GM13976 (cell line): ENCODE data around the gene RIMS4.

Experiments used
- DNase-seq: peaks from one replicate; pipeline ENCODE4 v3.0.0; 2012; ENCODE audit warnings: low spot score
- CTCF ChIP-seq: IDR thresholded peaks from 2 replicates; pipeline ENCODE4 v1.5.1; 2012; ENCODE audit warnings: borderline replicate concordance, mild to moderate bottlenecking; ENCODE audit not compliant: insufficient read depth; ENCODE audit errors: extremely low read depth, missing control alignments, control extremely low read depth
- in situ Hi-C: fragments of 300-500 bp; cut with MboI; formaldehyde crosslinking; loops from one replicate; pipeline ENCODE4 v1.12.0; 2022; ENCODE audit warnings: low sequenced_read_pairs, mixed read lengths, inconsistent platforms; ENCODE audit not compliant: unreplicated experiment

The RIMS4 gene

GRCh38 chr20:44792796-44793195, 17.6 kb downstream of the RIMS4 start:
- DNase-seq, result no peak
- in situ Hi-C loops, result no loop called here
- no peak for TF ChIP-seq CTCF

- in situ Hi-C loops, result no loop called here
- TF ChIP-seq CTCF, result no peak
- DNase-seq, result no peak
Measured at GRCh38 chr20:44790638-44791393, 19.5 kb downstream of the RIMS4 start.

GRCh38 chr20:44788706-44789456, 21.5 kb downstream of the RIMS4 start:
- in situ Hi-C loops, result no loop called here
- no peak for TF ChIP-seq CTCF
- no peak for DNase-seq

- no peak for TF ChIP-seq CTCF
- in situ Hi-C loops, result no loop called here
Measured at GRCh38 chr20:44787299-44787698, 23.0 kb downstream of the RIMS4 start.

GRCh38 chr20:44785768-44786167, 24.6 kb downstream of the RIMS4 start:
- in situ Hi-C loops, result no loop called here
- no peak for DNase-seq
- no peak for TF ChIP-seq CTCF

More at GRCh38 chr20:44787299-44787698, 23.0 kb downstream of the RIMS4 start:
- DNase-seq, result no peak

GRCh38 chr20:44784688-44785087, 25.7 kb downstream of the RIMS4 start:
- DNase-seq, result no peak
- no peak for TF ChIP-seq CTCF
- in situ Hi-C loops, result no loop called here
